Activated gamma-delta T cell (primary cell): Measurements from ENCODE around the gene TARS3.

Experiments
- DNase-seq: peaks from one replicate; lab custom pipeline; 2025; lab: John Stamatoyannopoulos, UW

The TARS3 gene

DNA sequence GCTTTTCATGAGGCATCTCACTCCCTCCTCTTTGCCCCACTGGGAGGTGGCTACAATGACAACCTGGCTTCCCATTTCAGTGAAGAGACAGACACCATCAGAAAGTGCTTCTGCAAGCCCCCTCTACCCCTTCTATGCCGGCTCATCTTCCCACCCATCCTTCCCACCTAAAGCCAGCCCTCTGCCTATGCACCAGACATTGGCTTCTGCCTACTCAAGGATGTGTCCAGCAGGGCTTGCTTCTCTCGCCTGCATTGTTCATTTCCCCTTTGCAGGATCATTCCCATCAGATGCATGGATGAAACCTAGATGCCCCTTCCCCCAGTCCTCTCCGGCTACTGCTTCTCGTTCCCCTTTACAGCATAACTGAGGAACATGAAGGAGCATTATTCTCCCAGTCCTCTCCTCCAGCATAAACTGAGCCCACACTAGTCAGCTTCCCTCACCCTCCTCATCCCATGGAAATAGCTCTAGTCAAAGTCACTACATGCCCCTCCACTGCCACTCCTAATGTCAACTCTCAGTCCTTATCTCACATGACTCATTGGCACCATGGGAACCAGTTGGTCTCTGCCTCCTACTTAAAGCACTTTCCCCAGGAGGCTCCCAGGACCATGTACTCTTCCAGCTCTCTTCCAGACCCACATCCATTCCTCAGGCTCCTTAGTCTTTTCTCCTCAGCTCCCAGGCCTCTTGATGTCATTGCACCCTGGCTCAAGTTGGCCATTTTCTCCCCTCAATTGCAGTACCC, 120.0 kb downstream of the TARS3 start:
- no peak for DNase-seq
